Upper lobe of left lung (tissue), 4 donors: ENCODE data around the gene PCDHA2.

ENCODE experiments used
- CTCF ChIP-seq, 6 experiments: fragments of 450-650 bp in 4 of 6; fragments of 200-600 bp in 2 of 6; sonication (generic) in 2 of 6; IDR thresholded peaks; one replicate each; pipeline ENCODE4 v1.5.1; 2016 to 2019; ENCODE audit warnings: antibody characterized with exemption in 6 of 6
- POLR2A ChIP-seq, 4 donors: fragments of 450-650 bp; IDR thresholded peaks; one replicate each; pipeline ENCODE4 v1.5.1; 2016 to 2017; ENCODE audit warnings: antibody characterized with exemption in 4 of 4, mild to moderate bottlenecking in 2 of 4

DNA sequence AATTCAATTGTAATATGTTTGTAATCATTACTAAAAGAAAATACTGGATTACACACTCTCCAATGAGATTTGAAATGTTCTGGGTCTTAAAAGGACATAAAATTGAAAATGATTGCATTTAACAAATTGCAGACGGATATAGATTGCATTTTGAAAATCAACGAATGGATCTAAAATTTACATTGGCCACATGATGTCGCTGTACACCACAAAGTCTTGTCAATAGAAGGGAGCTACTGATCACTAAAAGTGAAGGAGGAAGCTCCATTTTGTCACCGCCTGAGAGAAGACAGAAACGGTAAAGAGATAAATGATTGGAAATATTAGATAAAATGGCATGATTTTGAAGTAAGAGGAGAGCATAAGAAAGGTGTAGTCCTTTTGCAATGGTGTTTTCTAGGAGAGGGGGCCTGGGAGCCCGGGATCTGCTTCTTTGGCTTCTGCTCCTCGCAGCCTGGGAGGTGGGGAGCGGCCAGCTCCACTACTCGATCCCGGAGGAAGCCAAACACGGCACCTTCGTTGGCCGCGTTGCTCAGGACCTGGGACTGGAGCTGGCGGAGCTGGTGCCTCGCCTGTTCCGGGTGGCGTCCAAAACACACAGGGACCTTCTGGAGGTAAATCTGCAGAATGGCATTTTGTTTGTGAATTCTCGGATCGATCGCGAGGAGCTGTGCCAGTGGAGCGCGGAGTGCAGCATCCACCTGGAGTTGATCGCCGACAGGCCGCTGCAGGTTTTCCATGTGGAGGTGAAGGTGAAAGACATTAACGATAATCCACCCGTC lies 8.6 kb upstream of the PCDHA2 start, which contains the start of gene PCDHA1:
- TF ChIP-seq POLR2A (IDR thresholded peaks at IDR 0.05) (no peak), CTCF (IDR thresholded peaks at IDR 0.05) (no peak)
